ENCODE measurements around the gene VAMP4.

DNA sequence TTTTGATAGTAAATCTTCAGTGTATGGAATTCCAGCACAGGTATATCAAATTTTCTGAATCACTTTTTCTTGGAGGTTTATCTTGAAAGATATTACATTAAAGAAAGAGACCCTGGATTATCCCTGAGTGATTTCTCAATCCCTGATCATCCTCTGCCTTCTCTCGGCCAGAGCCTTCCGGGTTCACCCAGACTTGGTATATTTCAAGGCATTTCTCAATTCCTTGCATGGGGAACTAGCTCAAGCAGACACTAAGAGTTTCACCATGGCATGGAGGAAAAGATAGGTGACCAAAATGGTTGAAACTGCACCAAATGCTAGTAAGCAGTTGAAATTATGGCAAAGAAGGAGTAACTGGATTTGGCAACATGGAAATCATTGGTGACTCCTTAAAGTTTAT, 5.7 kb downstream of the VAMP4 start:
- TF ChIP-seq POLR2A (IDR thresholded peaks at IDR 0.05) (no peak), POLR2AphosphoS5 (IDR thresholded peaks at IDR 0.05) (no peak)
- TF ChIP-seq, protein P1, sequence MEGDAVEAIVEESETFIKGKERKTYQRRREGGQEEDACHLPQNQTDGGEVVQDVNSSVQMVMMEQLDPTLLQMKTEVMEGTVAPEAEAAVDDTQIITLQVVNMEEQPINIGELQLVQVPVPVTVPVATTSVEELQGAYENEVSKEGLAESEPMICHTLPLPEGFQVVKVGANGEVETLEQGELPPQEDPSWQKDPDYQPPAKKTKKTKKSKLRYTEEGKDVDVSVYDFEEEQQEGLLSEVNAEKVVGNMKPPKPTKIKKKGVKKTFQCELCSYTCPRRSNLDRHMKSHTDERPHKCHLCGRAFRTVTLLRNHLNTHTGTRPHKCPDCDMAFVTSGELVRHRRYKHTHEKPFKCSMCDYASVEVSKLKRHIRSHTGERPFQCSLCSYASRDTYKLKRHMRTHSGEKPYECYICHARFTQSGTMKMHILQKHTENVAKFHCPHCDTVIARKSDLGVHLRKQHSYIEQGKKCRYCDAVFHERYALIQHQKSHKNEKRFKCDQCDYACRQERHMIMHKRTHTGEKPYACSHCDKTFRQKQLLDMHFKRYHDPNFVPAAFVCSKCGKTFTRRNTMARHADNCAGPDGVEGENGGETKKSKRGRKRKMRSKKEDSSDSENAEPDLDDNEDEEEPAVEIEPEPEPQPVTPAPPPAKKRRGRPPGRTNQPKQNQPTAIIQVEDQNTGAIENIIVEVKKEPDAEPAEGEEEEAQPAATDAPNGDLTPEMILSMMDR (IDR thresholded peaks at IDR 0.05 in 8 of 11, conservative IDR thresholded peaks at IDR 0.05 in 3 of 11), result no peak
